Ishikawa (cell line): ENCODE measurements around the gene HELZ2.

ENCODE experiments used
- CEBPB ChIP-seq: IDR thresholded peaks from 2 replicates; pipeline ENCODE4 v1.6.1; 2012
- CREB1 ChIP-seq: IDR thresholded peaks from 2 replicates; pipeline ENCODE4 v1.6.1; 2012; ENCODE audit warnings: low read depth
- EP300 ChIP-seq: IDR thresholded peaks from 2 replicates; pipeline ENCODE4 v1.6.1; 2012; ENCODE audit warnings: borderline replicate concordance
- FOXM1 ChIP-seq: IDR thresholded peaks from 2 replicates; pipeline ENCODE4 v1.6.1; 2012; ENCODE audit warnings: low read depth, borderline replicate concordance
- MAX ChIP-seq: IDR thresholded peaks from 2 replicates; pipeline ENCODE4 v1.6.1; 2012
- NFIC ChIP-seq: IDR thresholded peaks from 2 replicates; pipeline ENCODE4 v1.6.1; 2012
- REST ChIP-seq: IDR thresholded peaks from 2 replicates; pipeline ENCODE4 v1.6.1; 2012; ENCODE audit warnings: low read depth, mild to moderate bottlenecking
- TAF1 ChIP-seq: IDR thresholded peaks from 2 replicates; pipeline ENCODE4 v1.6.1; 2012; ENCODE audit warnings: low read depth, mild to moderate bottlenecking
- TCF12 ChIP-seq: IDR thresholded peaks from 2 replicates; pipeline ENCODE4 v1.6.1; 2012; ENCODE audit warnings: low read depth
- TEAD4 ChIP-seq: IDR thresholded peaks from 2 replicates; pipeline ENCODE4 v1.6.1; 2012
- USF1 ChIP-seq: IDR thresholded peaks from 2 replicates; pipeline ENCODE4 v1.6.1; 2012
- YY1 ChIP-seq: IDR thresholded peaks from 2 replicates; pipeline ENCODE4 v1.6.1; 2012; ENCODE audit warnings: low read depth
- ZBTB7A ChIP-seq: IDR thresholded peaks from 2 replicates; pipeline ENCODE4 v1.6.1; 2012; ENCODE audit warnings: low read depth

GRCh38 chr20:63563225-63563935 is 10.7 kb downstream of the HELZ2 start:
- TF ChIP-seq TCF12, result no peak
- no peak for TF ChIP-seq TEAD4
- no peak for TF ChIP-seq NFIC
- TF ChIP-seq EP300, result no peak
- TF ChIP-seq ZBTB7A, result no peak
- TF ChIP-seq REST, result no peak
- TF ChIP-seq YY1, result no peak
- no peak for TF ChIP-seq CREB1
- no peak for TF ChIP-seq TAF1
- no peak for TF ChIP-seq CEBPB
- TF ChIP-seq MAX, result no peak
- TF ChIP-seq USF1, result no peak
- no peak for TF ChIP-seq FOXM1
